Measurements from ENCODE around the gene SLC5A10. TPM values are rescaled to one million over a fixed set of nuclear protein-coding genes. Genes with fewer than 3 reads are reported as not detected.

Gene SLC5A10
- polyA plus RNA-seq, 1 donor from 2014 or later = not detected

GRCh38 chr17:18993905-18994526 is 42.1 kb downstream of the SLC5A10 start:
- TF ChIP-seq TAF1 (IDR thresholded peaks at IDR 0.05; ENCODE audit: low read depth) (no peak), POLR2AphosphoS5 (IDR thresholded peaks at IDR 0.05) (no peak)
- Histone ChIP-seq H3K9me2 (ENCODE audit: insufficient read depth, low read length) (no peaks in the 10 kb centered on the region), H3K4me2 (ENCODE audit: low read length) (no peak overlapping the region), H3F3A (ENCODE audit: insufficient read depth, low read length, poor library complexity, severe bottlenecking) (no peaks in the 10 kb centered on the region), H3K9ac (ENCODE audit: low read length) (no peak overlapping the region), H3K79me2 (replicated peaks; ENCODE audit: insufficient read depth, low read length) (no peaks in the 10 kb centered on the region), H3K27ac (ENCODE audit: low read length) (no peak overlapping the region), H3K9me3 (ENCODE audit: low read length) (no peaks in the 10 kb centered on the region), H3K36me3 (ENCODE audit: insufficient read depth, low read length) (no peaks in the 10 kb centered on the region), H4K20me1 (ENCODE audit: insufficient read depth) (no peaks in the 10 kb centered on the region), H3K27me3 (ENCODE audit: insufficient read depth, low read depth, low read length) (no peaks in the 10 kb centered on the region), H2AFZ (ENCODE audit: low read depth, low read length) (no peak overlapping the region), H3K4me3 (ENCODE audit: low read length) (no peak overlapping the region)

GRCh38 chr17:18994631-18995030 is 42.7 kb downstream of the SLC5A10 start:
- no peaks in the 10 kb centered on the region for H3K9me2 ChIP-seq (ENCODE audit: insufficient read depth, low read length)
- TF ChIP-seq CTCF (IDR thresholded peaks at IDR 0.05; ENCODE audit: poor library complexity, severe bottlenecking) (no peak), EP300 (conservative IDR thresholded peaks at IDR 0.05; ENCODE audit: poor library complexity, severe bottlenecking) (no peak), EZH2 (IDR thresholded peaks at IDR 0.05; ENCODE audit: borderline replicate concordance, insufficient read depth, low read length, poor library complexity, severe bottlenecking) (no peak), POLR2AphosphoS5 (IDR thresholded peaks at IDR 0.05) (no peak), REST (IDR thresholded peaks at IDR 0.05; ENCODE audit: borderline replicate concordance) (no peak), SMC3 (conservative IDR thresholded peaks at IDR 0.05; ENCODE audit: poor library complexity) (no peak), MXI1 (conservative IDR thresholded peaks at IDR 0.05; ENCODE audit: poor library complexity, severe bottlenecking) (no peak), TAF1 (IDR thresholded peaks at IDR 0.05; ENCODE audit: low read depth) (no peak), RAD21 (conservative IDR thresholded peaks at IDR 0.05) (no peak)
- no peak overlapping the region for H3K4me2 ChIP-seq (ENCODE audit: low read length)
- no peaks in the 10 kb centered on the region for H3K79me2 ChIP-seq (replicated peaks; ENCODE audit: insufficient read depth, low read length)
- H4K20me1 ChIP-seq (ENCODE audit: insufficient read depth) = no peaks in the 10 kb centered on the region
- no peak overlapping the region for H3K27ac ChIP-seq (ENCODE audit: low read length)
- H3K36me3 ChIP-seq (ENCODE audit: insufficient read depth, low read length) = no peaks in the 10 kb centered on the region
- no peak overlapping the region for H3K9ac ChIP-seq (ENCODE audit: low read length)
- H3F3A ChIP-seq (ENCODE audit: insufficient read depth, low read length, poor library complexity, severe bottlenecking) = no peaks in the 10 kb centered on the region
- no peak overlapping the region for H3K4me3 ChIP-seq (ENCODE audit: low read length)
- H2AFZ ChIP-seq (ENCODE audit: low read depth, low read length) = no peak overlapping the region
- H3K9me3 ChIP-seq (ENCODE audit: low read length) = no peaks in the 10 kb centered on the region
- no peaks in the 10 kb centered on the region for H3K27me3 ChIP-seq (ENCODE audit: insufficient read depth, low read depth, low read length)

Measured in neural cell (in vitro differentiated cells).